H1 (cell line): Measurements from ENCODE around the gene IFT80. TPM values are rescaled to one million over a fixed set of nuclear protein-coding genes. Genes with fewer than 3 reads are reported as not detected.

ENCODE experiments used
- CTCF ChIA-PET: fragments of 300-600 bp; sonication (Branson Sonifier 250); formaldehyde crosslinking; loops from one replicate; lab custom pipeline; 2021; ENCODE audit not compliant: partially characterized antibody; lab: Charles Lee
- POLR2A ChIA-PET: fragments of 300-600 bp; sonication (Branson Sonifier 250); formaldehyde crosslinking; loops from one replicate; lab custom pipeline; 2021; ENCODE audit warnings: inconsistent platforms; ENCODE audit not compliant: partially characterized antibody; lab: Charles Lee
- DNase-seq, 2 experiments: peaks; one replicate each; pipeline versions ENCODE4 v3.0.0 to v3.0.0-alpha.2; 2010 to 2022; ENCODE audit warnings: low spot score in 2 of 2, low read depth in 1 of 2, mixed read lengths in 1 of 2
- FAIRE-seq: peaks from 2 replicates; lab custom pipeline; 2011; peaks lifted over from hg19 to GRCh38; lab: Jason Lieb, UNC
- H2AFZ ChIP-seq: 2 replicates; pipeline ENCODE4 v1.8.1; 2012; ENCODE audit warnings: low read length, inconsistent platforms
- H2AK5ac ChIP-seq: 2 replicates; pipeline ENCODE4 v1.6.1; 2013; ENCODE audit warnings: low read depth, low read length
- H2BK120ac ChIP-seq: replicated peaks from 2 replicates; pipeline ENCODE3; 2013; ENCODE audit warnings: low read depth, low read length, inconsistent platforms
- H2BK12ac ChIP-seq: 2 replicates; pipeline ENCODE4 v1.6.1; 2013; ENCODE audit warnings: low read depth, low read length
- H2BK15ac ChIP-seq: 2 replicates; pipeline ENCODE4 v1.6.1; 2013; ENCODE audit warnings: low read length
- H2BK20ac ChIP-seq: 2 replicates; pipeline ENCODE4 v1.6.1; 2013; ENCODE audit warnings: low read length
- H2BK5ac ChIP-seq: 2 replicates; pipeline ENCODE4 v1.6.1; 2013; ENCODE audit warnings: low read depth, low read length
- H3K14ac ChIP-seq: 2 replicates; pipeline ENCODE4 v1.6.1; 2013; ENCODE audit warnings: inconsistent platforms; ENCODE audit not compliant: insufficient read length
- H3K18ac ChIP-seq: 2 replicates; pipeline ENCODE4 v1.6.1; 2013; ENCODE audit warnings: low read length; ENCODE audit errors: extremely low read depth
- H3K23ac ChIP-seq: 2 replicates; pipeline ENCODE4 v1.6.1; 2013; ENCODE audit warnings: inconsistent platforms; ENCODE audit not compliant: insufficient read length
- H3K23me2 ChIP-seq: 2 replicates; pipeline ENCODE4 v1.6.1; 2013; ENCODE audit warnings: low read depth, low read length
- H3K27ac ChIP-seq: 2 replicates; pipeline ENCODE4 v1.6.1; 2011; ENCODE audit warnings: low read depth, low read length, inconsistent platforms
- H3K27me3 ChIP-seq, 4 experiments: replicated peaks in 1 of 4; 1 replicate in 1 of 4; 2 replicates in 3 of 4; pipeline versions ENCODE4 v1.6.1 to v1.8.1; 2011 to 2013; ENCODE audit warnings: low read length in 3 of 4, mild to moderate bottlenecking in 3 of 4, inconsistent platforms in 2 of 4, mixed read lengths in 2 of 4, moderate library complexity in 1 of 4; ENCODE audit not compliant: control insufficient read depth in 3 of 4, insufficient read depth in 3 of 4; ENCODE audit errors: extremely low read depth in 1 of 4
- H3K36me3 ChIP-seq, 4 experiments: 2 replicates each; pipeline versions ENCODE4 v1.6.1 to v1.8.1; 2011 to 2013; ENCODE audit warnings: mild to moderate bottlenecking in 4 of 4, low read length in 3 of 4, moderate library complexity in 2 of 4, control low read depth in 1 of 4, inconsistent platforms in 1 of 4; ENCODE audit not compliant: insufficient read depth in 4 of 4, control insufficient read depth in 2 of 4
- H3K4ac ChIP-seq: replicated peaks from 2 replicates; pipeline ENCODE3; 2013; ENCODE audit warnings: low read length, low read depth, mixed read lengths, inconsistent platforms; ENCODE audit not compliant: insufficient read length
- H3K4me1 ChIP-seq, 4 experiments: replicated peaks in 1 of 4; 1 replicate in 1 of 4; 2 replicates in 3 of 4; pipeline versions ENCODE4 v1.6.1 to v1.8.1; 2011 to 2013; ENCODE audit warnings: low read length in 3 of 4, inconsistent platforms in 2 of 4, mixed read lengths in 1 of 4; ENCODE audit not compliant: insufficient read depth in 4 of 4, control insufficient read depth in 3 of 4
- H3K4me2 ChIP-seq, 2 experiments: 2 replicates each; pipeline versions ENCODE4 v1.6.1 to v1.8.1; 2011 to 2013; ENCODE audit warnings: low read depth in 2 of 2, low read length in 2 of 2, control low read depth in 1 of 2, inconsistent platforms in 1 of 2, mild to moderate bottlenecking in 1 of 2; ENCODE audit not compliant: insufficient read depth in 1 of 2
- H3K4me3 ChIP-seq, 4 experiments: fragments of 200-600, 300-600 bp in 1 of 4; sonication (generic), shearing (Covaris generic), sonication (Bioruptor Twin) in 1 of 4; 2 replicates each; pipeline versions ENCODE4 v1.5.1 to v1.8.1; 2011 to 2016; ENCODE audit warnings: low read length in 4 of 4, low read depth in 3 of 4, control low read depth in 2 of 4, inconsistent platforms in 2 of 4, mild to moderate bottlenecking in 2 of 4, mixed read lengths in 1 of 4, moderate library complexity in 1 of 4; ENCODE audit not compliant: insufficient read depth in 2 of 4; ENCODE audit errors: extremely low read depth in 1 of 4
- H3K56ac ChIP-seq: replicated peaks from 2 replicates; pipeline ENCODE3; 2013; ENCODE audit warnings: low read depth, mild to moderate bottlenecking, mixed read lengths, low read length, inconsistent platforms; ENCODE audit not compliant: insufficient read length
- H3K79me1 ChIP-seq: 2 replicates; pipeline ENCODE4 v1.6.1; 2013; ENCODE audit warnings: low read depth, low read length, control low read depth
- H3K79me2 ChIP-seq, 2 experiments: 2 replicates each; pipeline versions ENCODE4 v1.6.1 to v1.8.1; 2012 to 2013; ENCODE audit warnings: low read length in 2 of 2, mild to moderate bottlenecking in 2 of 2, inconsistent platforms in 1 of 2; ENCODE audit not compliant: insufficient read depth in 2 of 2, control insufficient read depth in 1 of 2
- H3K9ac ChIP-seq, 4 experiments: replicated peaks in 1 of 4; 1 replicate in 1 of 4; 2 replicates in 3 of 4; pipeline versions ENCODE4 v1.6.1 to v1.8.1; 2011 to 2013; ENCODE audit warnings: low read depth in 3 of 4, low read length in 3 of 4, control low read depth in 2 of 4, mild to moderate bottlenecking in 2 of 4, moderate library complexity in 2 of 4, inconsistent platforms in 1 of 4; ENCODE audit errors: extremely low read depth in 1 of 4
- H3K9me3 ChIP-seq, 2 experiments: 2 replicates each; pipeline versions ENCODE4 v1.6.1 to v1.8.1; 2012 to 2013; ENCODE audit warnings: mild to moderate bottlenecking in 2 of 2, moderate library complexity in 2 of 2, control low read depth in 1 of 2, inconsistent platforms in 1 of 2, low read depth in 1 of 2, low read length in 1 of 2, mixed read lengths in 1 of 2; ENCODE audit not compliant: insufficient read depth in 2 of 2
- H4K20me1 ChIP-seq, 2 experiments: replicated peaks in 1 of 2; 2 replicates each; pipeline versions ENCODE3 to v1.8.1; 2011 to 2013; ENCODE audit warnings: inconsistent platforms in 2 of 2, low read length in 2 of 2, mild to moderate bottlenecking in 1 of 2; ENCODE audit not compliant: insufficient read depth in 2 of 2, control insufficient read depth in 1 of 2
- H4K5ac ChIP-seq: 2 replicates; pipeline ENCODE4 v1.6.1; 2013; ENCODE audit warnings: low read length, low read depth, mixed read lengths, inconsistent platforms; ENCODE audit not compliant: insufficient read length
- H4K8ac ChIP-seq: 2 replicates; pipeline ENCODE4 v1.8.0; 2013; ENCODE audit warnings: mild to moderate bottlenecking, moderate library complexity, low read length, inconsistent platforms; ENCODE audit not compliant: insufficient read depth; ENCODE audit errors: extremely low read depth
- H4K91ac ChIP-seq: replicated peaks from 2 replicates; pipeline ENCODE3; 2013; ENCODE audit warnings: low read length, mixed read lengths, inconsistent platforms; ENCODE audit not compliant: insufficient read length
- EP300 ChIP-seq, 2 experiments: IDR thresholded peaks; 1 replicate in 1 of 2; 2 replicates in 1 of 2; pipeline ENCODE4 v1.6.1; 2011 to 2012; ENCODE audit warnings: low read depth in 2 of 2, low read length in 2 of 2, mild to moderate bottlenecking in 2 of 2, borderline replicate concordance in 1 of 2, inconsistent platforms in 1 of 2, moderate library complexity in 1 of 2
- JUND ChIP-seq: IDR thresholded peaks from 2 replicates; pipeline ENCODE4 v1.6.1; 2011; ENCODE audit warnings: mild to moderate bottlenecking, improper control_type of control experiment, low read length
- WGBS, 2 experiments: shearing (Covaris generic) in 1 of 2; methylation state at CpG; one replicate each; pipeline versions ENCODE4 v1.1.6 to v1.1.7; 2013 to 2015; ENCODE audit warnings: low lambda C conversion rate in 2 of 2, mixed read lengths in 2 of 2, inconsistent platforms in 1 of 2, low coverage in 1 of 2, missing lambda C conversion rate in 1 of 2; ENCODE audit not compliant: insufficient replicate concordance in 2 of 2, insufficient coverage in 1 of 2, insufficient read length in 1 of 2; ENCODE audit errors: extremely low coverage in 1 of 2, missing lambda C conversion rate in 1 of 2; 5-methylcytosine and 5-hydroxymethylcytosine counted together
- polyA plus RNA-seq, 7 experiments: library from polyadenylated mRNA; depleted of rRNA in 3 of 7; stranded (reverse) in 5 of 7; unstranded in 2 of 7; fragments of >200 nt in 5 of 7; fragments of 200-250 nt in 2 of 7; gene quantifications; 1 replicate in 5 of 7; 2 replicates in 1 of 7; 4 replicates in 1 of 7; pipeline versions ENCODE4 v1.2.1 to v1.2.3, GENCODE V29; 2011 to 2013; ENCODE audit warnings: missing spikeins in 2 of 7, mixed read lengths in 2 of 7
- total RNA-seq: library from RNA; stranded (reverse); fragmentation: NEBNext Ultra II Directional; extraction: Animal tissue kit (Norgen Biotek cat#: 25700); gene quantifications from 2 replicates; pipeline ENCODE4 v1.2.1, GENCODE V29; 2021

The IFT80 gene
- total and polyA plus RNA-seq, 2 of the 8 experiments (the other 6 are each of a cell fraction or from before 2014, with no cell fraction given): 7.2 to 25.9 TPM

DNA sequence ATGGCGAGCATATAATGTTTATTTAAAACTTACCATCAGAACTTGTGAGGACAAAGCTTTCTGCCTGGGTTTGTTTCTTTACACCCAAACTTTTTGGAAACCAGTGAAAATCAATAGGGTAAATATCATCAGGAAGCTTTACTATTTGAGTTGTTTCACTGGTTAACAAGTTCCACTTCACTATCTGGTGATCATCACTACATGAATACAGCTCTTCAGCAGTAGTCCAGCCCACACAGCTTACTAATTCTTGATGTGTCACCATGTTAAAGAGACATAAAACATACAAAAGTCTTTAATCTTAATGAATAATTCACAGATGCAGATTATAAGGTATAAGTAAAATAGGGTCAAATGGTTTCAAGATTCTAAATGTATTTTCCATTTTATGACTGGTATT, 17.6 kb downstream of the IFT80 start:
- Histone ChIP-seq H2BK12ac (no peak overlapping the region), H3K23me2 (no peaks in the 10 kb centered on the region), H3K27me3 (no peaks in the 10 kb centered on the region), H3K14ac (no peak overlapping the region), H4K8ac (no peak overlapping the region), H2BK15ac (no peak overlapping the region), H4K20me1 (no peaks in the 10 kb centered on the region), H3K79me1 (no peaks in the 10 kb centered on the region), H2BK5ac (no peak overlapping the region), H3K4me2 (no peak overlapping the region), H3K4ac (no peak overlapping the region), H3K79me2 (peaks cover 0 to 12% of the 10 kb centered on the region in 2 experiments; a peak in 1 of 4 replicates), H2AK5ac (no peak overlapping the region), H2BK120ac (no peak overlapping the region), H3K18ac (no peak overlapping the region), H2BK20ac (no peak overlapping the region), H3K23ac (no peak overlapping the region), H4K91ac (no peak overlapping the region), H4K5ac (no peak overlapping the region), H3K9me3 (no peaks in the 10 kb centered on the region), H3K9ac (no peak overlapping the region), H3K4me3 (no peak overlapping the region), H3K4me1 (peaks cover 0 to 10% (median 1%) of the 10 kb centered on the region in 4 experiments; a peak in 3 of 7 replicates), H2AFZ (no peak overlapping the region), H3K56ac (no peak overlapping the region), H3K27ac (no peak overlapping the region), H3K36me3 (peaks cover 0 to 3% (median 0%) of the 10 kb centered on the region in 4 experiments; a peak in 2 of 8 replicates)
- FAIRE-seq (no peak), DNase-seq (no peak)
- ChIA-PET POLR2A (interaction anchor here (2.0 kb wide), 1 partner anchor 18 kb away, joined by 7 read pairs; the partner anchor contains the start of genes IFT80 and SMC4), CTCF (interaction anchor here (1.0 kb wide), 1 partner anchor 349 kb away, joined by 5 read pairs; no protein-coding TSS in a partner anchor)
- WGBS, 2 experiments: 96% methylated on average over 1 of the region's 1 CpG; no CpG with 5 or more reads in 1 of the 2 experiments
- TF ChIP-seq JUND: no peak
- TF ChIP-seq EP300 (IDR thresholded peaks at IDR 0.05; ENCODE audit: borderline replicate concordance in 1 of 2, low read depth in 2 of 2, low read length in 2 of 2): no peak
